Nucleus accumbens (tissue), 56 donors: ENCODE measurements around the gene MATN3.

Source experiments
- DNase-seq, 56 donors: peaks; one replicate each; lab custom pipeline; 2025; lab: John Stamatoyannopoulos, UW

MATN3 gene

GRCh38 chr2:20037660-20038059, 25.2 kb upstream of the MATN3 start:
- DNase-seq, result no peak

- no peak for DNase-seq
These were observed 23.6 kb upstream of the MATN3 start for GRCh38 chr2:20035955-20036666.

- no peak for DNase-seq
These were observed 22.4 kb upstream of the MATN3 start for GRCh38 chr2:20034821-20035220.

- no peak for DNase-seq
These were observed 21.8 kb upstream of the MATN3 start for GRCh38 chr2:20034218-20034617.

GRCh38 chr2:20033322-20033721, 20.9 kb upstream of the MATN3 start:
- no peak for DNase-seq

- no peak for DNase-seq
These were observed 17.8 kb upstream of the MATN3 start for GRCh38 chr2:20030224-20030623.

- no peak for DNase-seq
These were observed 15.4 kb upstream of the MATN3 start for GRCh38 chr2:20027705-20028434.

- no peak for DNase-seq
These were observed 14.8 kb upstream of the MATN3 start for GRCh38 chr2:20027260-20027677.

GRCh38 chr2:20025065-20025786, 12.8 kb upstream of the MATN3 start:
- DNase-seq, result no peak

- no peak for DNase-seq
These were observed 11.2 kb upstream of the MATN3 start for GRCh38 chr2:20023688-20024087.

- DNase-seq, result no peak
These were observed 9.0 kb upstream of the MATN3 start for GRCh38 chr2:20021405-20022009.

GRCh38 chr2:20019747-20020146, 7.3 kb upstream of the MATN3 start:
- DNase-seq, result no peak

- no peak for DNase-seq
These were observed 6.2 kb upstream of the MATN3 start for GRCh38 chr2:20018601-20019152.

GRCh38 chr2:20016346-20016745, 3.9 kb upstream of the MATN3 start:
- DNase-seq, result no peak

GRCh38 chr2:20015482-20016083, 3.1 kb upstream of the MATN3 start:
- DNase-seq, result peak in 2 of 56 donors; percentile 5 to 7

- no peak for DNase-seq
These were observed 820 bp upstream of the MATN3 start for GRCh38 chr2:20013126-20013849.

GRCh38 chr2:20012032-20012281, 511 bp downstream of the MATN3 start:
- no peak for DNase-seq

- DNase-seq, result no peak
These were observed 1.0 kb downstream of the MATN3 start for GRCh38 chr2:20011276-20012031.

- DNase-seq, result no peak
These were observed 3.8 kb downstream of the MATN3 start for GRCh38 chr2:20008703-20009102.
